Neural cell (in vitro differentiated cells): ENCODE data around the gene MRPL9. TPM values are rescaled to one million over a fixed set of nuclear protein-coding genes. Genes with fewer than 3 reads are reported as not detected.
"Not testable (repeated sequence)": the region's sequence is repeated elsewhere in the genome, so short reads cannot be mapped to it uniquely, and the experiment has no call there.

Source experiments
- H2AFZ ChIP-seq: fragments of 200-600, 300-800 bp; sonication (generic), shearing (Covaris generic); 2 replicates; pipeline ENCODE4 v1.6.0; 2014; ENCODE audit warnings: low read depth, mild to moderate bottlenecking, antibody characterized with exemption, low read length, moderate library complexity
- H3F3A ChIP-seq: fragments of 200-600 bp; shearing (Covaris generic); 2 replicates; pipeline ENCODE4 v1.6.1; 2016; ENCODE audit warnings: mild to moderate bottlenecking, moderate library complexity, mixed read lengths, antibody characterized with exemption, low read length; ENCODE audit not compliant: insufficient read depth, poor library complexity, severe bottlenecking
- H3K27ac ChIP-seq: fragments of 200-600, 300-800 bp; sonication (generic), shearing (Covaris generic); 2 replicates; pipeline ENCODE4 v1.5.1; 2014; ENCODE audit warnings: mild to moderate bottlenecking, low read length, moderate library complexity
- H3K27me3 ChIP-seq: fragments of 300-800, 200-600 bp; sonication (generic), shearing (Covaris generic); 2 replicates; pipeline ENCODE4 v1.6.0; 2014; ENCODE audit warnings: mild to moderate bottlenecking, low read depth, low read length, moderate library complexity; ENCODE audit not compliant: insufficient read depth
- H3K36me3 ChIP-seq: fragments of 300-800, 200-600 bp; sonication (generic), shearing (Covaris generic); 2 replicates; pipeline ENCODE4 v1.5.1; 2014; ENCODE audit warnings: mild to moderate bottlenecking, antibody characterized with exemption, low read length, moderate library complexity; ENCODE audit not compliant: insufficient read depth
- H3K4me2 ChIP-seq: fragments of 300-800, 200-600 bp; sonication (generic), shearing (Covaris generic); 2 replicates; pipeline ENCODE4 v1.6.0; 2014; ENCODE audit warnings: mild to moderate bottlenecking, low read length
- H3K4me3 ChIP-seq: fragments of 300-800, 200-600 bp; sonication (generic), shearing (Covaris generic); 2 replicates; pipeline ENCODE4 v1.5.1; 2014; ENCODE audit warnings: mild to moderate bottlenecking, low read length, moderate library complexity
- H3K79me2 ChIP-seq: fragments of 200-600 bp; shearing (Covaris generic); replicated peaks from 2 replicates; pipeline ENCODE4 v1.6.0; 2014; ENCODE audit warnings: mild to moderate bottlenecking, low read length, moderate library complexity; ENCODE audit not compliant: insufficient read depth
- H3K9ac ChIP-seq: fragments of 300-800, 200-600 bp; sonication (generic), shearing (Covaris generic); 2 replicates; pipeline ENCODE4 v1.6.1; 2016; ENCODE audit warnings: mild to moderate bottlenecking, low read length, mixed read lengths
- H3K9me2 ChIP-seq: fragments of 200-600 bp; shearing (Covaris generic); 2 replicates; pipeline ENCODE4 v1.6.1; 2016; ENCODE audit warnings: mild to moderate bottlenecking, low read length, mixed read lengths; ENCODE audit not compliant: insufficient read depth
- H3K9me3 ChIP-seq: fragments of 200-600, 300-800 bp; sonication (generic), shearing (Covaris generic); 2 replicates; pipeline ENCODE4 v1.6.1; 2016; ENCODE audit warnings: mild to moderate bottlenecking, mixed run types, low read length, moderate library complexity, mixed read lengths
- H4K20me1 ChIP-seq: fragments of 200-600 bp; shearing (Covaris generic); 2 replicates; pipeline ENCODE4 v1.6.1; 2016; ENCODE audit warnings: mild to moderate bottlenecking, mixed run types; ENCODE audit not compliant: insufficient read depth
- EP300 ChIP-seq: fragments of 450-650 bp; conservative IDR thresholded peaks from 2 replicates; pipeline ENCODE4 v1.6.1; 2014; ENCODE audit warnings: antibody characterized with exemption, mild to moderate bottlenecking, moderate library complexity; ENCODE audit not compliant: poor library complexity, severe bottlenecking
- EZH2 ChIP-seq: fragments of 200-600, 300-800 bp; shearing (Covaris generic), sonication (generic); IDR thresholded peaks from 2 replicates; pipeline ENCODE4 v1.6.1; 2014; ENCODE audit warnings: antibody characterized with exemption, low read length, borderline replicate concordance, mild to moderate bottlenecking; ENCODE audit not compliant: insufficient read depth, poor library complexity, severe bottlenecking
- MXI1 ChIP-seq: fragments of 450-650 bp; conservative IDR thresholded peaks from 2 replicates; pipeline ENCODE4 v1.6.1; 2014; ENCODE audit warnings: antibody characterized with exemption, mild to moderate bottlenecking; ENCODE audit not compliant: poor library complexity, severe bottlenecking
- POLR2AphosphoS5 ChIP-seq: IDR thresholded peaks from 2 replicates; pipeline ENCODE4 v1.6.1; 2012
- RAD21 ChIP-seq: fragments of 450-650 bp; conservative IDR thresholded peaks from 2 replicates; pipeline ENCODE4 v1.6.1; 2014; ENCODE audit warnings: antibody characterized with exemption, mild to moderate bottlenecking, moderate library complexity
- SMC3 ChIP-seq: fragments of 450-650 bp; conservative IDR thresholded peaks from 2 replicates; pipeline ENCODE4 v1.6.1; 2014; ENCODE audit warnings: antibody characterized with exemption, mild to moderate bottlenecking, moderate library complexity; ENCODE audit not compliant: poor library complexity
- TAF1 ChIP-seq: IDR thresholded peaks from 2 replicates; pipeline ENCODE4 v1.6.1; 2012; ENCODE audit warnings: low read depth
- polyA plus RNA-seq: library from polyadenylated mRNA; depleted of rRNA; stranded (reverse); fragments of >200 nt; gene quantifications from 2 replicates; pipeline ENCODE4 v1.2.3, GENCODE V29; 2014
- TF ChIP-seq, protein P1 (sequence below): IDR thresholded peaks from 2 replicates; pipeline ENCODE4 v1.6.1; 2012; ENCODE audit warnings: borderline replicate concordance
- TF ChIP-seq, protein P2 (sequence below): fragments of 450-650 bp; IDR thresholded peaks from 2 replicates; pipeline ENCODE4 v1.5.1; 2014; ENCODE audit warnings: antibody characterized with exemption, mild to moderate bottlenecking, moderate library complexity; ENCODE audit not compliant: poor library complexity, severe bottlenecking

The MRPL9 gene
- polyA plus RNA-seq, 1 donor from 2014 or later: 134 TPM

DNA sequence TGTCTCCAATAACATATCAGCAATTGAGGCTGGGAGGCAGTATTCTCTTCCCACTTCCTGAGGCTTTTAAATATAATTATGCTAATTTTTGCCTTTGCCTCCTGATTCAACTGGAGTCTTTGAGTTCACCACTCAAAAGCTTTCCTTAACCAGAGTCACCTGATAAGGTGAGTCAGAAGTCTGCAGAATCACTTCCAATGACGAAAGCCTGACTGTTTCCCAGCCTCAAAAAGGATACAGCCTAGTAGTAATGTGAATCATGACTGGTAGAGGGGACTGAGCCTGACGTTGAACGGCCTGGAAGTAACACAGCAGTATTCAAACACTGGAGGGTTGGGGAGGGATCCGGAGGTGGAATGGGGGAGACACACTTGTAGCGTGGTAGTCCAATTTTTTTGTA lies 10.4 kb upstream of the MRPL9 start:
- Histone ChIP-seq H3K4me2 (no peak overlapping the region), H3K27ac (no peak overlapping the region), H3K9me3 (no peaks in the 10 kb centered on the region), H3K79me2 (no peaks in the 10 kb centered on the region), H3K27me3 (no peaks in the 10 kb centered on the region), H3F3A (no peaks in the 10 kb centered on the region), H3K36me3 (peaks cover 7% of the 10 kb centered on the region), H4K20me1 (no peaks in the 10 kb centered on the region), H3K9ac (no peak overlapping the region), H3K4me3 (no peak overlapping the region), H3K9me2 (no peaks in the 10 kb centered on the region), H2AFZ (no peak overlapping the region)
- TF ChIP-seq EZH2: no peak
- TF ChIP-seq, protein P1, sequence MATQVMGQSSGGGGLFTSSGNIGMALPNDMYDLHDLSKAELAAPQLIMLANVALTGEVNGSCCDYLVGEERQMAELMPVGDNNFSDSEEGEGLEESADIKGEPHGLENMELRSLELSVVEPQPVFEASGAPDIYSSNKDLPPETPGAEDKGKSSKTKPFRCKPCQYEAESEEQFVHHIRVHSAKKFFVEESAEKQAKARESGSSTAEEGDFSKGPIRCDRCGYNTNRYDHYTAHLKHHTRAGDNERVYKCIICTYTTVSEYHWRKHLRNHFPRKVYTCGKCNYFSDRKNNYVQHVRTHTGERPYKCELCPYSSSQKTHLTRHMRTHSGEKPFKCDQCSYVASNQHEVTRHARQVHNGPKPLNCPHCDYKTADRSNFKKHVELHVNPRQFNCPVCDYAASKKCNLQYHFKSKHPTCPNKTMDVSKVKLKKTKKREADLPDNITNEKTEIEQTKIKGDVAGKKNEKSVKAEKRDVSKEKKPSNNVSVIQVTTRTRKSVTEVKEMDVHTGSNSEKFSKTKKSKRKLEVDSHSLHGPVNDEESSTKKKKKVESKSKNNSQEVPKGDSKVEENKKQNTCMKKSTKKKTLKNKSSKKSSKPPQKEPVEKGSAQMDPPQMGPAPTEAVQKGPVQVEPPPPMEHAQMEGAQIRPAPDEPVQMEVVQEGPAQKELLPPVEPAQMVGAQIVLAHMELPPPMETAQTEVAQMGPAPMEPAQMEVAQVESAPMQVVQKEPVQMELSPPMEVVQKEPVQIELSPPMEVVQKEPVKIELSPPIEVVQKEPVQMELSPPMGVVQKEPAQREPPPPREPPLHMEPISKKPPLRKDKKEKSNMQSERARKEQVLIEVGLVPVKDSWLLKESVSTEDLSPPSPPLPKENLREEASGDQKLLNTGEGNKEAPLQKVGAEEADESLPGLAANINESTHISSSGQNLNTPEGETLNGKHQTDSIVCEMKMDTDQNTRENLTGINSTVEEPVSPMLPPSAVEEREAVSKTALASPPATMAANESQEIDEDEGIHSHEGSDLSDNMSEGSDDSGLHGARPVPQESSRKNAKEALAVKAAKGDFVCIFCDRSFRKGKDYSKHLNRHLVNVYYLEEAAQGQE: no peak
- no peak for TF ChIP-seq TAF1
- no peak for TF ChIP-seq SMC3
- no peak for TF ChIP-seq MXI1
- no peak for TF ChIP-seq EP300
- no peak for TF ChIP-seq POLR2AphosphoS5
- no peak for TF ChIP-seq RAD21
- TF ChIP-seq, protein P2, sequence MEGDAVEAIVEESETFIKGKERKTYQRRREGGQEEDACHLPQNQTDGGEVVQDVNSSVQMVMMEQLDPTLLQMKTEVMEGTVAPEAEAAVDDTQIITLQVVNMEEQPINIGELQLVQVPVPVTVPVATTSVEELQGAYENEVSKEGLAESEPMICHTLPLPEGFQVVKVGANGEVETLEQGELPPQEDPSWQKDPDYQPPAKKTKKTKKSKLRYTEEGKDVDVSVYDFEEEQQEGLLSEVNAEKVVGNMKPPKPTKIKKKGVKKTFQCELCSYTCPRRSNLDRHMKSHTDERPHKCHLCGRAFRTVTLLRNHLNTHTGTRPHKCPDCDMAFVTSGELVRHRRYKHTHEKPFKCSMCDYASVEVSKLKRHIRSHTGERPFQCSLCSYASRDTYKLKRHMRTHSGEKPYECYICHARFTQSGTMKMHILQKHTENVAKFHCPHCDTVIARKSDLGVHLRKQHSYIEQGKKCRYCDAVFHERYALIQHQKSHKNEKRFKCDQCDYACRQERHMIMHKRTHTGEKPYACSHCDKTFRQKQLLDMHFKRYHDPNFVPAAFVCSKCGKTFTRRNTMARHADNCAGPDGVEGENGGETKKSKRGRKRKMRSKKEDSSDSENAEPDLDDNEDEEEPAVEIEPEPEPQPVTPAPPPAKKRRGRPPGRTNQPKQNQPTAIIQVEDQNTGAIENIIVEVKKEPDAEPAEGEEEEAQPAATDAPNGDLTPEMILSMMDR: no peak

DNA sequence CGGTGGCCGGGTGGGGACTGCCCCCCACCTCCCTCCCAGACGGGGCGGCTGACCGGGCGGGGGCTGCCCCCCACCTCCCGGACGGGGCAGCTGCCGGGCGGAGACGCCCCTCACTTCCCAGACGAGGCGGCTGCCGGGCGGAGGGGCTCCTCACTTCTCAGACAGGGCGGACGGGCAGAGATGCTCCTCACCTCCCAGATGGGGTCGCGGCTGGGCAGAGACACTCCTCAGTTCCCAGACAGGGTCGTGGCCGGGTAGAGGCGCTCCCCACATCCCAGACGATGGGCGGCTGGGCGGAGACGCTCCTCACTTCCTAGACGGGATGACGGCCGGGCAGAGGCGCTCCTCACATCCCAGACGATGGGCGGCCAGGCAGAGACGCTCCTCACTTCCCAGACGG lies 6.0 kb upstream of the MRPL9 start:
- H4K20me1 ChIP-seq, H3K4me3 ChIP-seq, H3K9me3 ChIP-seq, H3K9me2 ChIP-seq, H3K27me3 ChIP-seq, H3F3A ChIP-seq, H2AFZ ChIP-seq, H3K27ac ChIP-seq, H3K9ac ChIP-seq, H3K36me3 ChIP-seq, H3K4me2 ChIP-seq, H3K79me2 ChIP-seq: not testable (repeated sequence)

DNA sequence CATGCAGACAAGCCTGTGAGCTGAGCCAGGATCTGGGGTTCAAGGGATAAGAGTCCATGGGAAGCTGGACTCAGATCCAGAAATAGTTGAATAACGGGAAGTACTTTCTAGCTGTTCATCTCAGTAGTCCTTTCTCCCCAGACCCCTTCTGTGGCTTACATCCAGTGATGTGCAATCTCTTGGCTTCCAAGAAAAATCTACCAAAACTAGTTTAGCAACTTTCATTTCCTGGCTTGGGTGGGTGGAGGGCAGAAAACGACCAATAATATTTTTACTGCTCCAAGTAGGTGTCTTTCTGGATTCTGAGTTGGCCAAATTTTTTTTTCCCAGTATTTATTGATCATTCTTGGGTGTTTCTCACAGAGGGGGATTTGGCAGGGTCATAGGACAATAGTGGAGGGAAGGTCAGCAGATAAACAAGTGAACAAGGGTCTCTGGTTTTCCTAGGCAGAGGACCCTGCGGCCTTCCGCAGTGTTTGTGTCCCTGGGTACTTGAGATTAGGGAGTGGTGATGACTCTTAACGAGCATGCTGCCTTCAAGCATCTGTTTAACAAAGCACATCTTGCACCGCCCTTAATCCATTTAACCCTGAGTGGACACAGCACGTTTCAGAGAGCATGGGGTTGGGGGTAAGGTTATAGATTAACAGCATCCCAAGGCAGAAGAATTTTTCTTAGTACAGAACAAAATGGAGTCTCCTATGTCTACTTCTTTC lies 5.2 kb upstream of the MRPL9 start:
- not testable (repeated sequence) for H4K20me1 ChIP-seq, H3K9me2 ChIP-seq, H3K79me2 ChIP-seq, H3K4me3 ChIP-seq, H2AFZ ChIP-seq, H3K4me2 ChIP-seq, H3K36me3 ChIP-seq, H3K27ac ChIP-seq, H3K9ac ChIP-seq, H3F3A ChIP-seq, H3K9me3 ChIP-seq, H3K27me3 ChIP-seq
